B cell (primary cell): ENCODE data around the gene SRP14.

Source experiments
- CTCF ChIP-seq: fragments of 200-600 bp; IDR thresholded peaks from one replicate; pipeline ENCODE4 v1.8.0; 2022; ENCODE audit warnings: antibody characterized with exemption, mild to moderate bottlenecking
- EZH2 ChIP-seq: IDR thresholded peaks from 2 replicates; pipeline ENCODE4 v1.6.1; 2012; ENCODE audit warnings: borderline replicate concordance, low read depth, mild to moderate bottlenecking, moderate library complexity, low read length; ENCODE audit not compliant: insufficient read depth, poor library complexity, severe bottlenecking

GRCh38 chr15:40008061-40008765 is 30.8 kb downstream of the SRP14 start:
- TF ChIP-seq CTCF (no peak), EZH2 (no peak)
